Measurements from ENCODE around the gene ZBTB16. TPM values are rescaled to one million over a fixed set of nuclear protein-coding genes. Genes with fewer than 3 reads are reported as not detected.

Gene ZBTB16
- total and polyA plus RNA-seq, 2 of the 4 experiments (the other 2 are of a cell fraction): not detected

DNA sequence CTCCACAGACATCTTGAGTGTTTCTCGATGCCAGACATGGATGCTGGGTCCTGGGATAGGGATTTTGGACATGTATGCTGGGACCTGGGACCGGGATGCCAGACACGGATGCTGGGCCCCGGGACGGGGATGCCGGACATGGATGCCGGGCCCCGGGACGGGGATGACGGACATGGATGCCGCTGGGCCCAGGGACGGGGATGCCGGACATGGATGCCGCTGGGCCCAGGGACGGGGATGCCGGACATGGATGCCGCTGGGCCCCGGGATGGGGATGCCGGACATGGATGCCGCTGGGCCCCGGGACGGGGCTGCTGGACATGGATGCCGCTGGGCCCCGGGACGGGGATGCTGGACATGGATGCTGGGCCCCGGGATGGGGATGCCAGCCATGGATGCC lies 139.5 kb downstream of the ZBTB16 start:
- TF ChIP-seq, protein P1, sequence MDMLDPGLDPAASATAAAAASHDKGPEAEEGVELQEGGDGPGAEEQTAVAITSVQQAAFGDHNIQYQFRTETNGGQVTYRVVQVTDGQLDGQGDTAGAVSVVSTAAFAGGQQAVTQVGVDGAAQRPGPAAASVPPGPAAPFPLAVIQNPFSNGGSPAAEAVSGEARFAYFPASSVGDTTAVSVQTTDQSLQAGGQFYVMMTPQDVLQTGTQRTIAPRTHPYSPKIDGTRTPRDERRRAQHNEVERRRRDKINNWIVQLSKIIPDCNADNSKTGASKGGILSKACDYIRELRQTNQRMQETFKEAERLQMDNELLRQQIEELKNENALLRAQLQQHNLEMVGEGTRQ (IDR thresholded peaks at IDR 0.05; ENCODE audit: low read depth, low read length): no peak
- TF ChIP-seq MAZ (IDR thresholded peaks at IDR 0.05; ENCODE audit: borderline replicate concordance, low read depth, low read length): no peak
- TF ChIP-seq FOS (IDR thresholded peaks at IDR 0.05; ENCODE audit: low read depth, low read length): no peak
- TF ChIP-seq ELK1 (IDR thresholded peaks at IDR 0.05; ENCODE audit: borderline replicate concordance, low read depth, low read length): no peak
- no peak for TF ChIP-seq NFE2L2 (IDR thresholded peaks at IDR 0.05; ENCODE audit: low read depth, low read length)
- no peak for TF ChIP-seq POLR2A (IDR thresholded peaks at IDR 0.05; ENCODE audit: low read depth, low read length)
- TF ChIP-seq SMC3 (IDR thresholded peaks at IDR 0.05; ENCODE audit: low read depth, low read length): no peak
- TF ChIP-seq CHD1 (IDR thresholded peaks at IDR 0.05; ENCODE audit: low read depth, low read length): no peak
- TF ChIP-seq RFX5 (IDR thresholded peaks at IDR 0.05; ENCODE audit: low read depth, low read length): no peak
- no peak for TF ChIP-seq CEBPB (IDR thresholded peaks at IDR 0.05; ENCODE audit: low read depth, low read length)
- no peak for TF ChIP-seq RAD21 (IDR thresholded peaks at IDR 0.05; ENCODE audit: low read length)
- TF ChIP-seq, protein P2, sequence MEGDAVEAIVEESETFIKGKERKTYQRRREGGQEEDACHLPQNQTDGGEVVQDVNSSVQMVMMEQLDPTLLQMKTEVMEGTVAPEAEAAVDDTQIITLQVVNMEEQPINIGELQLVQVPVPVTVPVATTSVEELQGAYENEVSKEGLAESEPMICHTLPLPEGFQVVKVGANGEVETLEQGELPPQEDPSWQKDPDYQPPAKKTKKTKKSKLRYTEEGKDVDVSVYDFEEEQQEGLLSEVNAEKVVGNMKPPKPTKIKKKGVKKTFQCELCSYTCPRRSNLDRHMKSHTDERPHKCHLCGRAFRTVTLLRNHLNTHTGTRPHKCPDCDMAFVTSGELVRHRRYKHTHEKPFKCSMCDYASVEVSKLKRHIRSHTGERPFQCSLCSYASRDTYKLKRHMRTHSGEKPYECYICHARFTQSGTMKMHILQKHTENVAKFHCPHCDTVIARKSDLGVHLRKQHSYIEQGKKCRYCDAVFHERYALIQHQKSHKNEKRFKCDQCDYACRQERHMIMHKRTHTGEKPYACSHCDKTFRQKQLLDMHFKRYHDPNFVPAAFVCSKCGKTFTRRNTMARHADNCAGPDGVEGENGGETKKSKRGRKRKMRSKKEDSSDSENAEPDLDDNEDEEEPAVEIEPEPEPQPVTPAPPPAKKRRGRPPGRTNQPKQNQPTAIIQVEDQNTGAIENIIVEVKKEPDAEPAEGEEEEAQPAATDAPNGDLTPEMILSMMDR (conservative IDR thresholded peaks at IDR 0.05; ENCODE audit: low read depth, low read length): no peak
- TF ChIP-seq MXI1 (IDR thresholded peaks at IDR 0.05; ENCODE audit: borderline replicate concordance, low read depth, low read length): no peak
- TF ChIP-seq MAFK (IDR thresholded peaks at IDR 0.05; ENCODE audit: low read depth, low read length): no peak
- TF ChIP-seq RCOR1 (IDR thresholded peaks at IDR 0.05; ENCODE audit: insufficient replicate concordance, low read length): no peak
- TF ChIP-seq BHLHE40 (IDR thresholded peaks at IDR 0.05; ENCODE audit: low read depth, low read length): no peak
- Histone ChIP-seq H3K4me1 (ENCODE audit: control insufficient read depth, insufficient read depth, low read length) (peaks cover 7% of the 10 kb centered on the region; the same call in 1 of the 2 replicates), H4K91ac (ENCODE audit: insufficient read depth, low read depth, low read length) (no peak overlapping the region), H3K9me1 (ENCODE audit: insufficient read depth, low read length) (0 out of 2 replicates have a peak, but pooled peaks cover 3% of the 10 kb centered on the region), H2AFZ (replicated peaks; ENCODE audit: low read length, poor library complexity) (no peak overlapping the region), H2BK5ac (ENCODE audit: low read depth, low read length, poor library complexity, severe bottlenecking) (no peak overlapping the region), H2BK15ac (ENCODE audit: low read depth, low read length) (no peak overlapping the region; the same call in 2 of the 3 replicates), H3K9me3 (ENCODE audit: control insufficient read depth, insufficient read depth, low read length) (no peaks in the 10 kb centered on the region), H4K5ac (ENCODE audit: low read depth, low read length) (no peak overlapping the region), H3K14ac (replicated peaks; ENCODE audit: low read depth, low read length) (no peak overlapping the region), H3K56ac (ENCODE audit: extremely low read depth, insufficient read depth, low read length) (no peak overlapping the region), H3K79me1 (ENCODE audit: low read depth in 1 of 2, low read length in 2 of 2) (no peaks in the 10 kb centered on the region), H3K4me3 (ENCODE audit: insufficient read depth, low read depth, low read length) (no peak overlapping the region), H3K27me3 (ENCODE audit: control insufficient read depth, insufficient read depth, low read length) (peaks cover 8% of the 10 kb centered on the region; the same call in 1 of the 2 replicates), H4K20me1 (ENCODE audit: insufficient read depth, low read length) (no peaks in the 10 kb centered on the region), H3K23ac (ENCODE audit: low read depth, low read length) (no peak overlapping the region), H3K9ac (ENCODE audit: low read depth, low read length) (no peak overlapping the region), H3K36me3 (ENCODE audit: control insufficient read depth, insufficient read depth, low read length) (no peaks in the 10 kb centered on the region), H2BK20ac (ENCODE audit: low read depth, low read length) (no peak overlapping the region), H3K27ac (ENCODE audit: insufficient read depth, low read length) (no peak overlapping the region; the same call in 1 of the 2 replicates), H3K18ac (ENCODE audit: low read depth, low read length) (no peak overlapping the region; the same call in 1 of the 2 replicates), H2AK5ac (ENCODE audit: low read depth, low read length) (0 out of 2 replicates have a peak overlapping the region, but pooled peaks have one; percentile 2), H3K4ac (ENCODE audit: low read depth, low read length) (no peak overlapping the region), H2AK9ac (replicated peaks; ENCODE audit: low read depth, low read length, poor library complexity) (no peak overlapping the region), H2BK120ac (ENCODE audit: low read depth, low read length) (no peak overlapping the region; the same call in 1 of the 2 replicates), H4K8ac (ENCODE audit: low read depth in 2 of 2, low read length in 2 of 2) (peak overlapping the region in 1 of 2 experiments; percentile 26; a peak in 1 of 4 replicates), H3K4me2 (ENCODE audit: low read depth, low read length) (no peak overlapping the region)
- no TSS peak for BruUV-seq (replicated peaks)
- dilution Hi-C loops (cut with HindIII; ENCODE audit: low sequenced_read_pairs, unreplicated experiment) (no loop called here), intact Hi-C loops (cut with micrococcal nuclease) (no loop called here), in situ Hi-C loops (cut with MboI; ENCODE audit: low sequenced_read_pairs) (no loop called here)
- 97% methylated on average over 23 of the region's 26 CpGs; no CpG with 5 or more reads in 1 of the 2 experiments for WGBS, 2 experiments (ENCODE audit: extremely low coverage in 2 of 2, insufficient read length in 1 of 2)
- DNase-seq: no peak
- ChIA-PET CTCF (interaction anchor here (0.7 to 1.3 kb wide), 2 partner anchors 62 to 553 kb away, joined by 3 to 4 read pairs; no protein-coding TSS in a partner anchor), POLR2A (ENCODE audit: unreplicated experiment) (no interaction called here)
- no peak for ATAC-seq (ENCODE audit: low read depth)

All from IMR-90 (cell line).